ENCODE measurements around the gene KCTD13. TPM values are rescaled to one million over a fixed set of nuclear protein-coding genes. Genes with fewer than 3 reads are reported as not detected.
"Not testable (repeated sequence)": the region's sequence is repeated elsewhere in the genome, so short reads cannot be mapped to it uniquely, and the experiment has no call there.

KCTD13 gene
- total RNA-seq, 1 donor from 2014 or later, result 34.0 TPM

DNA sequence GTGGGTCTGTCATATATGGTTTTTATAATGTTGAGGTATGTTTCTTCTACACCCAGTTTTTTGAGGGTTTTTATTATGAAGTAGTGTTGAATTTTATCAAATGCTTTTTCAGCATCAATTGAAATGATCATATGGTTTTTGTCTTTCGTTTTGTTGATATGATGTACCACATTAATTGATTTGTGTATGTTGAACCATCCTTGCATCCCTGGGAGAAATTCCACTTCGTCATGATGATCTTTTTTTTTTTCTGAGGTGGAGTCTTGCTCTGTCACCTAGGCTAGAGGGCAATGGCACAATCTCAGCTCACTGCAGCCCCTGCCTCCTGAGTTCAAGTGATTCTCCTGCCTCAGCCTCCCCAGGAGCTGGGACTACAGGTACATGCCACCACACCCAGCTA is 21.9 kb upstream of the KCTD13 start:
- intact Hi-C loops (cut with micrococcal nuclease), result no loop called here

DNA sequence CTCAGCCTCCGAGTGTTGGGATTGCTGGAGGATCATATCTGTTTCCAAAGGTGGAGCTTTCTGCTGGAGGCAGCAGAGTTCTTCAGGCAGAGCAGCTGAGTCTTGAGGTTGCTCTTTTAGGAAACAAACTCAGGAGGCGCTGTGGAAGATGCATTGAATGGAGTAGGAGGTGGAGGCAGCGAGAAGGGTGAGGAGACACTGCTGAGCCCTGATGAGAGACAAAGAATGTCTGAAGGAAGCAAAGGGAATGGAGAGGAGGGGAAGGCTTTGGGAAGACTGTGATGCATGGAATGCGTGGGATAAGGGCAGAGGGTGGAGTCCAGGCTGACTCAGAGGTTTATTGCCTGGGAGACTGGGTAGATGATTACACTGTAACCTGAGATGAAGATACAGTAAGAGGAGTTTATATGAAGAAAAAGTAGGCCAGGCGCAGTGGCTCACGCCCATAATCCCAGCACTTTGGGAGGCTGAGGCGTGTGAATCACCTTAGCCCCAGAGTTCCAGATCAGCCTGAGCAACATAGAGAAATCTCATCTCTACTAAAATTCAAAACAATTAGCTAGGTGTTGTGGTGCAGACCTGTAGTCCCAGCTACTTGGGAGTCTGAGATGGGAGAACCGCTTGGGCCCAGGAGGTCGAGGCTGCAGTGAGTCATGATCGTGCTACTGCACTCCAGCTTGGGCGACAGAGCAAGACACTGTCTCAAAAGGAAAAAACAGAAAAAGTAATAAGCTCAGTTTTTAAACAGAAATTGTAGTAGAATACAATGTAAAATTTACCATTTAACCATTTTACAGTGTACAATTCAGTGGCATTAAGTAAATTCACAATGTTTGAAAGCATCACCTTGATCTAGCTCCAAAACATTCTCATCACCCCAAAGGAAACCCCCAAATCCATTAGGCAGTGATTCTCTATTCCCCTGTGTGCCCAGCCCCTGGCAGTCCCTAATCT is 18.1 kb upstream of the KCTD13 start:
- intact Hi-C loops (cut with micrococcal nuclease), result no loop called here

DNA sequence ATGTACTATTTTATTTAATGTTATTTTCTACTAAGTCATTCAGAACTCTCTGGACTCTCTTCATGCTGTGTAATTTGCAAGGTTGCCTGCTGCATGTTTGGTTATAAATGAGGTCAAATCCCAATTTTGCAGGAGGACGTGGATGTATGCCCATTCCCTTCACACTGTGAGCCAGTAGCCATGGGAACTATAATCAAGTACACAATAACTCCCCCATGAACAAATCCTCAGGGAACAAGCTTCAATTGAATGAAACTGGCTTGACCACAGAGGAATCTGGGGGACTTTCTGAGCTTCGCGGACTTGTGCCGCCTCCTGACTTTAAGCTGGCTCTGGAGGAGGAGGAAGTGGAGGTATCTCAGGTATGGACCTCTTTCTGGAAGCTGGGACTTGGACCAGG is 14.6 kb upstream of the KCTD13 start:
- intact Hi-C loops (cut with micrococcal nuclease), result no loop called here

DNA sequence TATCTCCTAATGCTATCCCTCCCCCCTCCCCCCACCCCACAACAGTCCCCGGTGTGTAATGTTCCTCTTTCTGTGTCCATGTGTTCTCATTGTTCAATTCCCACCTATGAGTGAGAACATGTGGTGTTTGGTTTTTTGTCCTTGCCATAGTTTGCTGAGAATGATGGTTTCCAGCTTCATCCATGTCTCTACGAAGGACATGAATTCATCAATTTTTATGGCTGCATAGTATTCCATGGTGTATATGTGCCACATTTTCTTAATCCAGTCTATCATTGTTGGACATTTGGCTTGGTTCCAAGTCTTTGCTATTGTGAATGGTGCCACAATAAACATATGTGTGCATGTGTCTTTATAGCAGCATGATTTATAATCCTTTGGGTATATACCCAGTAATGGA is 5.7 kb upstream of the KCTD13 start:
- intact Hi-C loops (cut with micrococcal nuclease), result not testable (repeated sequence)

DNA sequence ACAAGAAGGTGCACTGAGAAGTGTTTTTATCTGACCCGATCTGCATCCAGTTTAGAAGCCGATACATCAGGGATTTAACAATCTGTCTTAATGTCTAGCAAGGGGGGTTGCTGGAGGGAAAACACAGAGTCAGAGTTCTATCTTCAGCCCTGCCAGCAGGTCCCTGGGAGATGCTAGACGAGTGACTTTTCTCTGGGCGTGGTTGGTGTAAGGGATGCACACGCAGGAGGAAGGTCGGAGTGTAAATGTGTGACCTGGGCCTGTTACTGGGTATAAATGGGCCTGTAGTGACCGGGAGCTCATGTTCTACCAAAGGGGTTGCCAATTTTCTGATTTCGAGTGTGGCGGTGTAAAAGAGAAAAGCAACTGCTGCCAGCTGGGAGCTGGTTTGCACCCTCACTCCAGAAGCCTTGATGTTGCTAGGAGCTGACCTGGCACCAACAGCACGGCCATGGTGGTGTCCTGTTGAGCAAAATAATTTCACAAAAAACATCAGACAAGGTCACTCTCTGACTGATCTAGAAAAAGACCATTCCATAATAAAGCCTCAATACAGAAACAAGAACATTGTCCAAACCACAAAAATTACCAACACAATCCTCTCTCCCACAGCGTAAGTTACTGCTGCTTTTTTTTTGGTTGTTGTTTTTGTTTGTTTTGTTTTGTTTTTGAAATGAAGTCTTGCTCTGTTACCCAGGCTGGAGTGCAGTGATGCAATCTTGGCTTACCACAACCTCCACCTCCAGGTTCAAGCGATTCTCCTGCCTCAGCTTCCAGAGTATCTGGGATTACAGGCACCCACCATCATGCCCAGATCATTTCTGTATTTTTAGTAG is 1.3 kb upstream of the KCTD13 start:
- intact Hi-C loops (cut with micrococcal nuclease), result loop anchor here (2.0 to 5.0 kb wide), 2 partner anchors 35 to 64 kb away; partner anchors contain the start of genes CDIPT and TMEM219

DNA sequence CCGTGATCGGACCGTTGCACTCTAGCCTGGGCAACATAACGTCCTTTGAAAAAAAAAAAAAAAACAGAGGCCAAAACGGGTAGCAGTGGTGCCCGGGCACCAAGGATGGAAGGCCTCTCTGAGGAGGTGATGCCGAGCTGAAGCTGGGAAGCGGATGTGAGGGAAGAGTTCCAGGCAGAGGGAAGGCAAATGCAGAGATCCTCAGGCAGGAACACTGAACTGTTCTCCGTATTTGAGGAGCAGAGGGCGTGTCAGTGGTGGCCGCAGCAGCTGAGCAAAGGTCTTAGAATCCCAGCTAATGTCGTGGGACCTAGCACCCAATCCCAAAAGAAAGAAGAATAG is 656 bp upstream of the KCTD13 start:
- intact Hi-C loops (cut with micrococcal nuclease), result loop anchor here (1.0 to 5.0 kb wide), 5 partner anchors 26 to 70 kb away; partner anchors contain the start of genes ASPHD1, CDIPT, INO80E and TAOK2

DNA sequence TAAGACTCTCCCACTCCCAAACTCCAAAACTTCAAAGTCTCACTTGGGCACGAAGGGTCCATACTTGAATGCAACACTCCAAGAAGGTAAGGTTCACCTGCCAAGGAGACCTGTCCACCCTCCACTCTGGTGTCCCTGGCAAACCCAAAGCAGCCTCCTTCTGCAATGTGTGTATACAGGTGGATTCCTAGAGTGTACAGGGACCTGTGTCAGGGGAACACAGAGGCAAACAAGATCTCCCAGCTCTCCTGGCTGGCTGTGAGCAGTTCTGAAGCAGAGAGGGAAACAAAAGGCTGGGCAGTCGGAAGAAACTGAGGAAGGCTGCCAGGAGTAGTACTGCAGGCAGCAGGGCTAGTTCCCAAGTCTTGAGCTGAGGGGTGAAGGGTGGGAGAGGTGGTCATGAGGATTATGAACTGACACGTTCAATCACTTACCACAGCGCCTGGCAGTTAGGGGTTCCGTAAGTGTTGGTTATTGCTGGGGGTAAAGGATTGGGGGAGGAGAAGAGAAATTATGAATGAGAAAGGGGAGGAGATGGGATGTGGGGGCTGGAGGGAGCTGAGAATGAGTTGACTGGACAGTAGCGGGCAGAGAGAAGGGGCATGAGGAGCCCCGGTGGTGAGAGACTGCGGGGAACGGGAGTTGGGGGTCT is 795 bp downstream of the KCTD13 start:
- intact Hi-C loops (cut with micrococcal nuclease), result loop anchor here (5.0 kb wide), 1 partner anchor 37 kb away; the partner anchor contains the start of gene TMEM219

DNA sequence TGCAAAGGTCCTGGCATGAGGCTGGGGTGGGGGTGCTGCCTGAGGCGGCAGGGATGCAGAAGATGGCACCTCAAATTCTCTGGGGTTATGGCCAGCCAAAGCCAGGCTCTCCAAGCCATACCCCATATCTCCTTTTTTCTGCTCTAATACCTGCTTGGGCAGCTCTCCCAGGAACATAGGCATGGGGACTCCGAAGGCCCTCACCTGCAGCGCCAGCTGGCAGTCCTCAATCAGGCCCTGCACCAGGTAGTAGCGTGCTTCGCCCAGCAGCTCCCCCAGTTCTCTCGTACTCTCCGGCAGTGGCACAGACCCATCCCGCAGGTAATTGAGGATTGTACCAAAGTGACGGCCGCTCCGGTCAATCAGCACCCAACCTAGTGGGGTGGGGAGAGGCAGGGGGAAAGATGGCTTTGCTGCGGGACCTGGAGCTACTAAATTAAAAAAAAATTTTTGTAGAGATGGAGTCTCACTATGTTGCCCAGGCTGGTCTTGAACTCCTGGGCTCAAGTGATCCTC is 3.0 kb downstream of the KCTD13 start:
- intact Hi-C loops (cut with micrococcal nuclease), result no loop called here

DNA sequence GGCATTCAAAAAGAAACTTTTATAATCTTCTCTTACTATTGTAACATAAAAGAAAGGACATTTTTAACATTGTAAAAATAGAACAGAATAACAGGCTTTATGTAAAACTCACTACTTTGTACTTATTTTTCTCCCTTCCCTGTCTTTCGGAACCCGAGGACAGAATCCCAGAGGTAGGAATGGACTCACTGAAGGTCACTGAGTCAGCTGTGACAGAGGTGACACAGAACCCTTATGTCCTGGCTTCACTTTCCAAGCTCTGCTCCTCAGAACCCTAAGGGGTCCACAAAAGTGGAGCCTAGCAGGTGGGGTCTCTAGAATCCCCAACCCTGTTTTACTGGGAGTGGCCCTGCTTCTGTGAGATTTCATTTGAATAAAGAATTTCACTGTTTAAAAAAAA is 3.7 kb downstream of the KCTD13 start:
- intact Hi-C loops (cut with micrococcal nuclease), result no loop called here

DNA sequence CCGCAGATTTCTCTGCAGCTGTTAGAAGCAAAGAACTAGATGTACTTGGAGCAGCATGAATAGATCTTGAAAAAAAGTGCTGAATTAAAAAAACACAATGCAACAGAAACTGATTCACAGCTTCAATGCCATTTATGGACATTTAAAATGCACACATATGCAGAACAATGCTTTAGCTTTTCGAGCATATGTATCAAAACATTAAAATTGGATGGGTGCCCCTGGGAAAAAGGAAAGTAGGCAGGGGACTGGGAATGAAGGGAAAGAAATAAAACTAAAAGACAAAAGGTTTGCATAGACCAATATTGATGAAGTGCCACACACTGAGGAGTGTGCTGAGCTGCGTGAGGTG is 5.0 kb downstream of the KCTD13 start:
- intact Hi-C loops (cut with micrococcal nuclease), result no loop called here

DNA sequence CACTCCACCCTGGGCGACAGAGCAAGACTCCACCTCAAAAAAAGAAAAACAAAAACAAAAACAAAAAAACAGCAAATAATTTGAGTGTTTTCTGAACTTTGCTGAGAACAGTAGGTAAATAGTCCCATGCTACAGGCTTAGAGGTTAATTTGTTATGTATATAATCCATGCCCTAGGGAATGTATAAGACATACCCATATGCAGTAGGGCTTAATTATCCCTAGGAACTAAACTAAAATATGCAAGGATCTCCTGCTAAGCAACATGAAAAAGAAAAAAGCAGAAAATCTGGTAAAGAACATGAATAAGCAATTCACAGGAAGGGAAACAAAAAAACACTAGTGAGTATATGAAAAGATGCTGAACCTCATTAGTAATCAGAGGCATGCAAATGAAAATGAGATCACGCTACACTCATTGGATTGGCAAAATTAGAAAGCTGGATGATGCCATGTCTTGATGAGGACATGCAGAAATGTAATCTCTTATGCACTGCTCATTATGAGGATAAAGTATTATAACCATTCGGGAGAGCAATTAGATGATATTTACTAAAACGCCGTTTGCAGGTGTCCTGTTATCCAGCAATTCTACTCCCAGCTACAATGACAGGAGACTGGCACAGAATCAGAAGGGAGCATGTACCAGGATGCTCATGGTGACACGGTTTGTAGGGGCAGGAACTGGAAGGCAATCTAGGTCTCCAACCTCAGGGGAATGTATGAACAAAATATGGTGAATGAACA is 5.6 kb downstream of the KCTD13 start:
- intact Hi-C loops (cut with micrococcal nuclease), result no loop called here

DNA sequence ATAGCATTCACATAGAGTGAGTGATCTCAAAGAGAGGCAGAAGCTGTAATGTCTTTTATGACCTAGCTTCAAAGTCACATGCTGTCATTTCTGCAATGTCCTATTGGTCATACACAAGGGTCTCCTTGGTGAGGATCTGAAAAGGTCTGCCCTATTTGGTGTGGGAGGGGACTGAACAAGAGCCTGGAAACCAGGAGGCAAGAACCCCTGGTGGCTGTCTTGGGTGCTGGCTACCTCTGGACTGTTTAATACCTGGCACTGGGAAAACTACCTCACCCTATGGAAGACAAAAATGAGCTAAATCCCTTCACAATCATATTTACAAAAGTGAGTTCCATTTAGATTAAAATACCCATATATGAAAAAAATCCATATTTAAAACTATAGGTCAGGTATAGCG is 9.0 kb downstream of the KCTD13 start:
- intact Hi-C loops (cut with micrococcal nuclease), result no loop called here

DNA sequence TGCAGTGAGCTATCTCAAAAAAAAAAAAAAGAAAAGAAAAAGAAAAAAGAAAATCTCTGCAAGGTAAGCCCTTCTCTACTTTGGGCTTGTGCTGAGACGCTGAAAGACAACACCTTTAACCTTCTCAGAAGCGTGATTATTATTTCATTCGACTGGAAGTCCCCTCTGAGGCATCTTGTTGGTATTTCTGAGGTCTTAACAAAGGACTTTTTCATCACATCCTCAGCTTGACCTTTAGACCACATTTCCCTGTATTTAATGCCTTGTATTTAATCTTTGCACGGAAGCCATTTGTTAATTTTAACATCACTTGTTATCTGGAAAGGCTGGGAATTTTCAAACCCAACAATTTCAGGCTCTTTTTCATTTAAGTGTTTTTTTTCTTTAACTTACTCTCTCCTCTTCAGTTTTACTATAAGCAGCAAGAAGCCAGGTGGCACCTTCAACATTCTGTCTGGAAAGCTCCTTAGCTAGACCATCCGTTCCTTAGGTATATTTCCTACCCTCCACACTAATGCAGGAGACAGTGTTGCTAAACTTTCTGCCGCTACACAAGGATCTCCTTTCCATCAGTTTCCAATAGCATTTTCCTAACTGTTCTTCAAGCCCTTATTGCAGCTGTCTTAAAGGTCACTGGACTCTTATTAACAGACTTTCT is 10.3 kb downstream of the KCTD13 start:
- intact Hi-C loops (cut with micrococcal nuclease), result no loop called here

DNA sequence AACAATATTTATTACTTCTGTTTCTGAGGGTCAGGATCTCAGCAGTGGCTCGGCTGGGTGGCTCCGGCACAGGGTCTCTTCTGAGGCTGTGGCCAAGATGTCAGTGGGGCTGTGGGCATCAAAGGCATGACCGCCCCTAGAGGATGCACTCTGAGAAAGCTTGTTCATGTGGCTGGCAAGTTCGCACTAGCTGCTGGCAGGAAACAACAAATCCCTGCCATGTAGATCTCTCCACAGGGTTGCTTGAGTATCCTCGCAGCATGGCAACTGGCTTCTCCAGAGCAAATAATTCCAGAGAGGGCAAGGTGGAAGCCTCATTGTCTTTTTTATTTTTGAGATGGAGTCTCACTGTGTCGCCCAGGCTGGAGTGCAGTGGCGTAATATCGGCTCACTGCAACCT is 12.5 kb downstream of the KCTD13 start:
- intact Hi-C loops (cut with micrococcal nuclease), result no loop called here

DNA sequence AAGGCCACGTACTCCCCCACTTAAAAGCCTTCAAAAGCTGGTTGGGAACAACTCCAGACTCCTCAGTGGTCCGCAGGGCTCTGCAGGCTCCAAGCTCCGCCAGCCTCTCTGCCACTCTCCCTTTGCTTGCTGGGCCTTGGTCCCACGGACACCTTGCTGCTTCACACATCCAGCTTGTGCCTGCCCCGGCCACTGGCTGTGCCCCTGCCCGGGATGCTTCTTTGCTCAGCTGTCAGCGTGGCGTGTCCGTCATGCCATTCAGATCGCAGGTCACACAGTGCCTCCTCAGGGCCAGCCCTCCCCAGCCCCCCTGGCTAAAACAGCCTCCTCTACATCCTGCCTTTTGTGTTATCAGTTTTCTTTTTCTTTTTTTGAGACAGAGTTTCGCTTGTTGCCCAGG is 13.9 kb downstream of the KCTD13 start:
- intact Hi-C loops (cut with micrococcal nuclease), result no loop called here

DNA sequence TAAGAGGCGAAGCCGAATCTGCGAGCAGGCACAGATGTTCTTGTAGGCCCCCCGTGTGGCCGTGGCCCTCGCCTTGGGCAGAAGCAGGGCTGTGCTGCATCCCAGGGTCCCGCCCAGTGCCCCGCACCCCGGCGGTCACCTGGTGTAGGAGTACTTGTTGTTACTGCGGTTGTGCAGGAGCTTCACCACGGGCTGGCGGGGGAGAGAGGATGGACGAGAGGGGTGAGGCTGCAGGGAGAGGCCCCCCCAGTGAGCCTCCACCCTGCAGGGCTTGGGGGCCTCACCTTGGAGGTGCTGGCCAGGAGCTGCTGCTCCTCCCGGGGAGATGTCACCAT is 14.4 kb downstream of the KCTD13 start:
- intact Hi-C loops (cut with micrococcal nuclease), result no loop called here

DNA sequence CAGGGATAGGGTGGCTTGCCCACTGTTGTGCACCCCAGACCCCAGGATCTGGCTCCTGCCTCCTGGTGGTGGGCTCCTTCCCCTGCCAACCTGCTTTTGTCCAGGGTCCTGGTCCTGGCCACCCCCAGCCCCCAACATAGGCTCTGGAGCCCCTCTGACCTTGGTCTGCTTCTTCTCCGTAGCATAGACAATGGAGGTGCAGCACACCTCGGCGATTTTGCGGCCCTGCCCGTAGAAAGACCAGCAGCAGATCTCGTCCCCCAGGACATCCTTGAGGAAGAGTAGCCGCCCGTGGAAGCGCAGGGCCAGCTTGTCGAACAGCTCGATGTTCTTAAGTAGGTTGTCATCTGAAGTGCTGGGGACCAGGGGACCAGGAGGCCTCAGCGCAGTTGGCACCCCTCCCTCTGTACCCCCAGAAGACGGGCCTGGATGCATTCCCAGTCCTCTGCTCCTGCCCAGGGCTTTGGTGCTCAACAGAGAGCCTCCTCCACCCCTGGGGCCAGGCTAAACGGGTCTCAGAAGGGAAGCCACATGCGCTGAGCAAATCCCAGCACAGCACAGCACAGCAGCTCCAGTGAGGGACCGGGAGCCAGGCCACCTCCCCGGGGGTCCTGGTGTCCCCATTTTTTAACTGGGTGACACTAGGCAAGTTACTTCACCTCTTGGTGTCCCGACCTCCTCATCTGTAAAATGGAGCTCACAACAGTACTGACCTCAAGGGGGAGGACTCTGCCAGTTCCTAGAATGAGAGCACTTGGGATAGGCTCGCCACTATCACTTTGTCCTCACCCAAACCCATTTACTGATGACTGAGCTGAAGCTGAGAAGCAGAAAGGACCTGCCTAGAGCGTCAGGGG is 15.0 kb downstream of the KCTD13 start:
- intact Hi-C loops (cut with micrococcal nuclease), result no loop called here

DNA sequence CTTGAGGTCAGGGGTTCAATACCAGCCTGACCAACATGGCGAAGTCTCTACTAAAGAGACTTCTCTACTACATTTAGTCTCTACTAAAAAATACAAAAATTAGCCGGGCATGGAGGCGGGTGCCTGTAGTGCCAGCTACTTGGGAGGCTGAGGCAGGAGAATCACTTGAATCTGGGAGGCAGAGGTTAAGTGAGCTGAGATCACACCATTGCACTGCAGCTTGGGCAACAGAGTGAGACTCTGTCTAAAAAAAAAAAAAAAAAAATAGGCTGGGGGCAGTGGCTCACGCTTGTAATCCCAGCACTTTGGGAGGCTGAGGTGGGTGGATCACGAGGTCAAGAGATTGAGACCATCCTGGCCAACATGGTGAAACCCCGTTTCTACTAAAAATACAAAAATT is 16.2 kb downstream of the KCTD13 start:
- intact Hi-C loops (cut with micrococcal nuclease), result not testable (repeated sequence)

DNA sequence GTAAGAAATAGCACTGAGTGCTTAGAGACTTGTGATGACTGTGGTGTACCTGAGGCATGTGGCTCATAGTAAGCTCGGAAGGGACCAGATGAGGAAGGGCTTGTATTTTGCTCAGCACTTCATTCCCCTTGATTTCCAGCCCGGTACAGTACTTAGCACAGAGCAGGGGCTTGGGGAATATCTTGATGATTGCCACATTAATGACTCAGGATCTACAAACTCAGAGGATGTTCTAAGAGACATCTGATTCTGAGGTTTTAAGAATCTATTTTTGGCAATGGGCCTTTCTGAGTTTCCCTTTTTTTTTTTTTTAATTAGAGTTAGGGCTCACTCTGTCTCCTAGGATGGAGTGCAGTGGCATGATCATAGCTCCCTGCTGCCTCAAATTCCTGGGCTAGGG is 16.6 kb downstream of the KCTD13 start:
- intact Hi-C loops (cut with micrococcal nuclease), result no loop called here
